ENCODE results near the gene SLC30A3.
A peak's percentile ranks its signal among the peaks of the same experiment; 100 is the strongest.
"Not testable (repeated sequence)": the region's sequence is repeated elsewhere in the genome, so short reads cannot be mapped to it uniquely, and the experiment has no call there.

The SLC30A3 gene, protein sequence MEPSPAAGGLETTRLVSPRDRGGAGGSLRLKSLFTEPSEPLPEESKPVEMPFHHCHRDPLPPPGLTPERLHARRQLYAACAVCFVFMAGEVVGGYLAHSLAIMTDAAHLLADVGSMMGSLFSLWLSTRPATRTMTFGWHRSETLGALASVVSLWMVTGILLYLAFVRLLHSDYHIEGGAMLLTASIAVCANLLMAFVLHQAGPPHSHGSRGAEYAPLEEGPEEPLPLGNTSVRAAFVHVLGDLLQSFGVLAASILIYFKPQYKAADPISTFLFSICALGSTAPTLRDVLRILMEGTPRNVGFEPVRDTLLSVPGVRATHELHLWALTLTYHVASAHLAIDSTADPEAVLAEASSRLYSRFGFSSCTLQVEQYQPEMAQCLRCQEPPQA

GRCh38 chr2:27262379-27263286 lies at the start of gene SLC30A3:
SLC30A3 (minus strand) TSS chr2:27263047; CDS start chr2:27262906, 141 bp downstream.
- no peak for DNase-seq

- DNase-seq = no peak
These were observed 49.3 kb upstream of the SLC30A3 start for GRCh38 chr2:27312152-27312551.

DNA sequence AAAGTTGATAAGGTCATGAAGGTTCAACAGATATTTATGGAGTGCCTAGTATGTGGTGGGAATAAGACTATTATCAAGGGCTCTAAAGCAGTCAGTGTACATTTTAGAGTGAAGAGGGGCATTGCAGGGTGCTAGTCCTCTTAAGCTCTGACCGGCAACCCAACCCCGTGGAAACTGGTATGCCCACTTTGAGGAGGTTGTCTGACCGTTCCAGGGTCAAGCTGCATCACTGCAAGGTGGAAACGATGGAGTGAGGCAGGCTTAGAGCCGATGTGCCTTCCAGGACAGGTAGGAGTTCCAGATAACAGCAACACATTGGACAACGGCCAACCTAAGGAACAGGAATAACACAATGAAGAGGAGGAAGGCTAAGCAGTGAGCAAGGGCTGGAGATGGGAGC lies 46.8 kb upstream of the SLC30A3 start:
- no peak for DNase-seq

DNA sequence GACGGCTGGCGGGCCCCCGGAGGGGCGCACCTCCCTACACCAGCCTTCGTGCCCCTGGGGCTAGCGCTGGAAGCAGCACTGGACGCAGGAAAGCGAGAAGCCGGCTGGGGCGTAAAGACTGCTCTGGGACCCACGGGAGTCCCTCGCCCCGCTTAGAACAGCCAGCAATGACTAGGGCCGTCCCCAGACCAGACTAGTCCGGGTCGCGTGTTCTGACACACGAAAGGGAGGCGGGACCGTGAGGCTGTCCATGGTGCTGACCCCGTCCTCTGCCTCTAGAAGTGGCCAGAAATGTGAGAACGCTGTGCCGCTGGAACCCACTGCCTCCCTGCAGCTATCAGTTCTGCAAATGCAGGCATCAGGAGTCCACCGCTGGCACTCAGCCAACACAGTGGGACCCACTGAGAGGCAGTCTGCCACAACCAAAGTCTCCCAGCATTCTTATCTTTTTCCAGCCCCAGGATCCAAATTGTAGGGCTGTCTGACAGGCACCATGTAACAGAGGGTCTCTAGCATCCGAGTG lies 45.6 kb upstream of the SLC30A3 start, which contains the start of gene UCN:
UCN (minus strand) TSS at position 87 of the 523 bp plus-strand sequence. CDS start 550 bp downstream, outside the sequence.
- no peak for DNase-seq

DNA sequence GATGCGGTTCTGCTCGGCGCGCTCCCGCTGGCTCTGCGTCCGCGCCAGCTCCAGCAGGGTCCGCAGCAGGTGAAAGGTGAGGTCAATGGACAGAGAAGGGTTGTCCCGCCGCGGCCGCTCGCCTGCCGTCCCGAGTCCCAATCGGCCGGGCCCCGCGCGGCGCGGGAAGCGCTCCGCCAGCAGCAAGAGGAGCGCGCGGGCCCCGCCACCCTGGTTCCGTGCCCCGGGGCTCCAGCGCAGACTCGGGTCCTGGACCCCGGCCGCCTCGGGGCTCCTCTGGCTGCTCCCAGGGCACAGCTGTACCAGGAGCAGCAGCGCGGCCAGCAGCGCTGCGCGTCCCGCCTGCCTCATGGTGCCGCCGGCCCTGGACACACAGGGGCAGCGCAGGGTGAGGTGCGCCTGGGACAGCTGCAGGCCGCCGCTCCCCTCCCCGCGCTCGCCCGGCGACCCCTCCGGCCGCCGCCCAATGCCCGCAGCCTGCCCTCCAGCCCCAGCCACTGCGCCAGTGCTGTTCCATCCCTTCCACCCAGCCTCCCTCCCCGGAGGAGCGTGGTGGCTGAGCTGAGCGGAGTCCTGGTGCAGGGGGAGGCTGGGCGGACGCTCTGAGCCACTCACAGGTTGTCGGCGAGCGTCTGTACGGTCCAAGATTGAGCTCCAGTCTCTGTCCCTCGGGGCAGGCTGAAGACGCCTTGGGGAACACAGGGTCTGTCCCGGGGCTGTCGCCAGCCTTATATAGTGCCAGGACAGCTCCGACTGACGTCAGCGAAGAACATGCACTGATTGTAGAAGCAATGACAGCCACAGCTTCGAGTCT lies 44.9 kb upstream of the SLC30A3 start:
- no peak for DNase-seq

DNA sequence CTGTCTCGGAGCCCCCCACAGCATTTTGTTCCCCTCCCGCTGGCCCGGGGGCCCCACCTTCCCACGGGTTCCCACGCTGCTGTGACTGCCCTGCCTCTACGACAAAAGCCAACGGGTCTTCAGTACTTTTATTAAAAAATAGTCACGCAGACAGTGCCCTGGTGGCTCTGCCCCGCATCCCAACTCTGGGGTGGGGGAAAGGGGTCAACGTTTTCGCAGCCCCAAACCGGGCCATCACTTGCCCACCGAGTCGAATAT lies 44.4 kb upstream of the SLC30A3 start:
- DNase-seq = no peak

DNA sequence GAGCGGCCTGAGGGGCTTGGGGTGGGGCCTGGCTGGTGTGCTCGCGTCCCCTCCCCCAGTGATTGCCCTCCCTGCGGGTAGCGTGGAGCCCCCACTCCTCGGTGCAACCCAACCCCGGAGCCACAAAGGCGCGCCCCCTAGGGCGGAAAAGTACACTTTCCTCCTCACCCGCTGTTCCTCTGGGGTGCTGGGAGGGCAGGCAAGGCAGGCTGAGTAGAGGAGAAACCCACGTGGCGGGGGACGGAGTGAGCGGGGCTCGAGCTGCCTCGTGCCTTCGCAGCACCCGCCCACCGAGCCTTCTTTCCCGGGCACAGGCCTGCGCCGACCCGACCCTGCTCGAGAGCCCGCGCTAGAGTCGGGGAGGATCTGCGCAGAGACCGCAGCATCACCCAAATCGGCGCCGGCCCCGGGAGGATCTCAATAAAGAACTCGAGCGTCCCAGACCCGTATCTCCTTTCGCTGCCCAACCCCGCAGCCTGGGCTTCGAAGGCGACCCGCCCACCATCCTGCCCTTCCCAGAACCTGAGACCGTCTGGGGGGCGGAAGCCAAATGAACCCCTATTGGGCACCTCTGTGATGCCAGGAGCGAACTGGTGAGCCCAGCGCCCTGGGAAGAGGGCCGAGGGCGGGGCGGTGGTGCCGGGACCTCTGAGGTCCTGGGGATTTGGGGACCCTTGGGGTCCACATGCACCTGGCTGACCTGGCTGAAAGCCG lies 43.9 kb upstream of the SLC30A3 start:
- DNase-seq = no peak

GRCh38 chr2:27306136-27306535 lies 43.3 kb upstream of the SLC30A3 start:
- DNase-seq = no peak

DNA sequence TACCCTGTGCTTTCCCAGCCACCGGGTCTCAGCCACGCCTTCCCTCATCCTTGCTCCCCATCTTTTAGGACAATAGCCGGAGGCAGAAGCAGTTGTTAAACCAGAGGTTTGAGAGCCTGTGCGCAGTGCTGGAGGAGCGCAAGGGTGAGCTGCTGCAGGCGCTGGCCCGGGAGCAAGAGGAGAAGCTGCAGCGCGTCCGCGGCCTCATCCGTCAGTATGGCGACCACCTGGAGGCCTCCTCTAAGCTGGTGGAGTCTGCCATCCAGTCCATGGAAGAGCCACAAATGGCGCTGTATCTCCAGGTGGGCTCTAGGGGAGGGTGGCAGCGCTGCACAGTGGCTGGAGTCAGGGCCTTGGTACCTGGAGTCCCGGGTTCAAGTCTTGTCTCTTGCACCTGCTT lies 42.7 kb upstream of the SLC30A3 start:
- no peak for DNase-seq

DNA sequence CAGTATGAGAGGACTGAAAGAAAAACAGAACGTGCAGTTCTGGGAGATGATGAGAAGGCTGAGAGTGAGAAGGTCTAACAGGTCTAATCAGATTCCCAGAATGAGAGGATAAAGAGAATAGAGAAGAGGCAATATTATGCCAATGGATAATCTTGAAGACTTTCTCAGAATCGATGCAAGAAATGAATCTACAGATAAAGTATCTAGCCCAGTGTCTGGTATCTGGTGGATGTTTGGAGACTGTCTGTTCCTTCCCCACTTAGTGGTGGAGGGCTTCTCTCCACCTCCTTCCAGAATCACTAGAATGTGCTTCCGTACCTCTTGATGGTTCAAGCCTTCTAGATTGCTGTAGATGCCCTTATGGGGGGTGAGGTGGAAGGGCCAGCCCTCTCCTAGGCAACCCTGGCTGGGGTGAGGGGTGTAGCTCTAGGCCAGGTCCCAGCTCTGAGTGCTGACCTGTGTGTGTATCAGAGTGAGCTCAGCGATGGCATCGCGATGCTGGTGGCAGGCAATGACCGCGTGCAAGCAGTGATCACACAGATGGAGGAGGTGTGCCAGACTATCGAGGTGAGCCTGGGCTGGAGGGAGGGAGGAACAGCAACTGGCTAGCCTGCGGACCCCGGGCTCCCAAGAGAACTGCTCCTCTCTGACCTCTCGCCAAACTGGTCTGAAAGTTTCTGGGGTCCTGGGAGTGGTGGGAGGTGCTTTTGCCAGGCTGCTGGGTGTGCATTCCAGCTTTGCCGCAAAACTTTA lies 41.8 kb upstream of the SLC30A3 start:
- no peak for DNase-seq

DNA sequence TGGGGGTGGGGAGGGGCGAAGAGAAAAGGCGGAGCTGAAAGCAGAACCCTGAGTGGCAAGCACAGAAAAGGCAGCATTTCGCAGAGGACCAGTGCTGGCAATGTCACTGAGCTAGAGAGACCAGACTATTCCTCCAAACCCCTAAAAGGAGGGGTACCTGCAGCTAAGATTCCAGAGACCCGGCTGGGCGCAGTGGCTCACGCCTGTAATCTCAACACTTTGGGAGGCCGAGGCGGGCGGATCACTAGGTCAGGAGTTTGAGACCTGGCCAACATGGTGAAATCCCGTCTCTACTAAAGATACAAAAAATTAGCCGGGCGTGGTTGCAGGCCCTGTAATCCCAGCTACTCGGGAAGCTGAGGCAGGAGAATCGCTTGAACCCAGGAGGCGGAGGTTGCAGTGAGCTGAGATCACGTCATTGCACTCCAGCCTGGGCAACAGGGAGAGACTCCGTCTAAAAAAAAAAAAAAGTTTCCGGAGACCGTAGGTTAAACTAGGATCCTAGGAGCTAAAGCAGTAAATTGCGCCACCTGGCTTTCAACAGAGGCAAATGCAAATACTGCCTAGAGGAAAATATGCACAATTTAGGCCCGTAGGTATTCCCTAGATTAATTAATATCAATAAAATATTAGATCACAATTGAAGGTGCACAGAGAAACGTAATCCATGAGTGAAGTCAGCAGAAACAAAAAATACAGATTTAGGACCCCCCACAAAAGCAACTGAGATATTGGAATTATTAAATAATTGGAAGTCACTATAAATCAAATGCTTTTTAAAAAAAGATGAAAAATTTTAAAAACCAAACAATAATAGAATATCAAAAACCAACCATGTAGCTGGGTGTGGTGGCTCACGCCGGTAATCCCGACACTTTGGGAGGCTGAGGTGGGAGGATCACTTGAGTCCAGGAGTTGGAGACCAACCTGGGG lies 40.5 kb upstream of the SLC30A3 start:
- peak; percentile 79 for DNase-seq

- DNase-seq = not testable (repeated sequence)
These were observed 37.8 kb upstream of the SLC30A3 start for GRCh38 chr2:27300606-27301005.

- DNase-seq = no peak
These were observed 35.7 kb upstream of the SLC30A3 start for GRCh38 chr2:27298391-27299080.

DNA sequence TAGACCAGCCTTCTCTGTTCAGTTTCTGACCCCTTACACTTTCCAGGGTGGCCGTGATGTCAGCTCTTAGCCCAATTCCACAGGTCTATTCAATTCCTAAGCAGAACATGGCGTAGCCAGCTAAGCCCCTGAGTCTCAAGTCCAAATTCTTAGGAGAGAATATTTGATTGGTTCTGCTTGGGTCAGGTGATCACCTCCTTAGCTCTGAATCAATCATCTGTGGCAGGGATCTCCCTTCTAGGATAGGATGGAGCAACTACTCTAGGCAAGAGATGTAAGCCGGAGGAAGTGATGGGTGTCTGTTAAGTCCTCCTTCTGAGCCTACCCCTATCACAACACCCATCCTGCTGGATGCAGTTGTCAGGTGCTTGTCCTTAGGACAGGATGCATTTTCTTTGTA lies 34.3 kb upstream of the SLC30A3 start:
- DNase-seq = no peak

DNA sequence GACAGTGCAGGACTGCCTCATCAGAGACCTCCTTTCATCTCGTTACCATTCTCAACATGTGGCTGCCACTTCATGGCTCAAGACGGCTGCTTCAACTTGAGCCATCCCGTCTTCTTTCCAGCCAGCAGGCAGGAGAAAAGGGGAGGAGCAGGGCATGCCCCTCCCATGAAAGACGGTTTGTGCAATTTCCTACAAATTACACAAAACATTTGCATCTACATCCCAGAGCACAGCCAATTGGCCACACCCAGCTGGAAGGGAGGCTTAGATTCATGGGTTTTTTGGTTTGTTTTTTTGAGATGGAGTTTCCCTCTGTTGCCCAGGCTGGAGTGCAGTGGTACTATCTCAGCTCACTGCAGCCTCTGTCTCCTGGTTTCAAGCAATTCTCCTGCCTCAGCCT lies 33.6 kb upstream of the SLC30A3 start:
- DNase-seq = no peak

DNA sequence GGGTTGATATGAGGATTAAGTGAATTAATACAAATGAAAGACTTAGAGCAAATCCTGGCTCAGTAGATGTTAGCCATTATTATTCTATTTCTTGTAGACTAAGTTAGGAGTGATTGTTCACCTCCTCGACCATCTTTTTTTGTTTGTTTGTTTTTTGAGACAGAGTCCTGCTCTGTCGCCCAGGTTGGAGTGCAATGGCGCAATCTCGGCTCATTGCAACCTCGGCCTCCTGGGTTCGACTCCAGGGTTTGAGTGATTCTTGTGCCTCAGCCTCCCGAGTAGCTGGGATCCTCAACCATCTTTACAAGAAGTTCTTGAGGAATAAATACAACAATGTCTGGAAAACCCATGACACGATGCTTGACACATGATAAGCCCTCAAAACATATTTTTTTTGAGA lies 32.1 kb upstream of the SLC30A3 start:
- DNase-seq = no peak

DNA sequence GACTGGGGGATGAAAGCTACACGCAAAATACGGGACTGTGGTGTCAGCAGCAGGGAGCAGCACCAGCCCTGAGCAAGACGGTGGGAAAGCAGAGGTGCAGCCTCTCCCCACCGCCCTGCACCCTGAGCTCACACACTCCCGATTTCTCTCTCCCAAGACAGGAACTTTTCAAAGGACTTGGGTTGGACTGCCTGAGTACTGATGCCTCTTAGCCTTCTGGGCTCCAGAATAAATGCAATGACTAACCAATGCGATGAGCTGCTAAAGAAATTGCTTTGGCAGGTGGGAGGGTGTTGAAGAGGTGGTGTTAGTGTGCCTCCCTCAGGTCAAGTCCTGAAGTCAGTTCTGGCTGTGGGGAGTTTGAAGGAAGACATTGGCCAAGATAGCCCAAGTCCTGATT lies 29.0 kb upstream of the SLC30A3 start:
- no peak for DNase-seq

- DNase-seq = no peak
These were observed 27.7 kb upstream of the SLC30A3 start for GRCh38 chr2:27290549-27290948.

GRCh38 chr2:27288610-27289009 lies 25.8 kb upstream of the SLC30A3 start:
- DNase-seq = no peak

DNA sequence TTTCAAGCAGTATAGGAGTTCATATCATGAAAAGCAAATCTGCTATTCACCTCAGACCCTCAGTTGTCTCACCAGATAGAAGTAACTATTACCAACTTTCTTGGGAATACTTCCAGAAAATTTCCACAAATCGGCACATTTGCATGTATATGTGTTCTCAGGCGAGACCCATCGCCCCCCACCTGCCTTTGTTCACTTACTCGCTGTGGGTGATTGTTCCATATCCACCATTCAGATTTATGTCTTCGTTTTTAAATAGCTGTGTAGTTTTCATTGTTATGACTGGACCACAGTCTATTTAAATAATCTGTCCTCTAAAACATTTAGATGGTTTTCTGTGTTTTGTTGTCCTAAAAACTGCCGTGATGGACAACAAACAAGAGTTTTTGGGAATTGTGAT lies 22.6 kb upstream of the SLC30A3 start:
- no peak for DNase-seq

Measured in NCI-H774 (cell line).